H7 (cell line): ENCODE data around the gene USP17L29. TPM values are rescaled to one million over a fixed set of nuclear protein-coding genes. Genes with fewer than 3 reads are reported as not detected.
A peak's percentile ranks its signal among the peaks of the same experiment; 100 is the strongest.
"Not testable (repeated sequence)": the region's sequence is repeated elsewhere in the genome, so short reads cannot be mapped to it uniquely, and the experiment has no call there.

Source experiments
- DNase-seq: peaks from one replicate; pipeline ENCODE4 v3.0.0; 2012
- H3K27me3 ChIP-seq: 2 replicates; pipeline ENCODE4 v1.6.0; 2011; ENCODE audit warnings: mild to moderate bottlenecking, low read length; ENCODE audit not compliant: control insufficient read depth, insufficient read depth
- H3K36me3 ChIP-seq: replicated peaks from 2 replicates; pipeline ENCODE4 v1.5.1; 2011; ENCODE audit warnings: low read length; ENCODE audit not compliant: control insufficient read depth, insufficient read depth
- H3K4me3 ChIP-seq: 2 replicates; pipeline ENCODE4 v1.5.1; 2011; ENCODE audit warnings: low read depth, mild to moderate bottlenecking, control low read depth, low read length, moderate library complexity; ENCODE audit not compliant: insufficient read depth
- total RNA-seq: library from RNA; depleted of rRNA; stranded (reverse); fragments of >200 nt; shearing (Covaris generic); gene quantifications from 2 replicates; pipeline ENCODE4 v1.2.3, GENCODE V29; 2014; rRNA removed

USP17L29 gene, protein sequence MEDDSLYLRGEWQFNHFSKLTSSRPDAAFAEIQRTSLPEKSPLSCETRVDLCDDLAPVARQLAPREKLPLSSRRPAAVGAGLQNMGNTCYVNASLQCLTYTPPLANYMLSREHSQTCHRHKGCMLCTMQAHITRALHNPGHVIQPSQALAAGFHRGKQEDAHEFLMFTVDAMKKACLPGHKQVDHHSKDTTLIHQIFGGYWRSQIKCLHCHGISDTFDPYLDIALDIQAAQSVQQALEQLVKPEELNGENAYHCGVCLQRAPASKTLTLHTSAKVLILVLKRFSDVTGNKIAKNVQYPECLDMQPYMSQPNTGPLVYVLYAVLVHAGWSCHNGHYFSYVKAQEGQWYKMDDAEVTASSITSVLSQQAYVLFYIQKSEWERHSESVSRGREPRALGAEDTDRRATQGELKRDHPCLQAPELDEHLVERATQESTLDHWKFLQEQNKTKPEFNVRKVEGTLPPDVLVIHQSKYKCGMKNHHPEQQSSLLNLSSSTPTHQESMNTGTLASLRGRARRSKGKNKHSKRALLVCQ
- not detected in 2 replicates for total RNA-seq

DNA sequence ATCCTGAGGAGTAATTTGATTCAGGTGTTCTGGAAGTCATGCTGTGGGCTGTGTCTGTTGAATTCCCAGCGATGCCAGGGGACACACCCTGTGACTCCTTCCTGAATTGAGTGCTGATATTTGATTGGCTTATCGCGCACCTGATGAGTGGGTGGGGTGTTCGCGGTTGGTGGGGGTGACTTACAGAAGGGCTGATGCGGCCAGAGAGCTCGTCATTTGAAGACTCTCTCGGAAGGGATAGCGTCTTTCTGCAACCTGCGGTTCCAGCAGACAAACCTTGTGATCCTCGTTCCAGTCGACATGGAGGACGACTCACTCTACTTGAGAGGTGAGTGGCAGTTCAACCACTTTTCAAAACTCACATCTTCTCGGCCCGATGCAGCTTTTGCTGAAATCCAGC is at the start of gene USP17L29:
Gene USP17L29, plus strand, starts transcription at position 301 of the 400 bp plus-strand sequence. Its CDS starts 0 bp downstream, at position 301.
- H3K27me3 ChIP-seq, H3K4me3 ChIP-seq, DNase-seq, H3K36me3 ChIP-seq: not testable (repeated sequence)

- not testable (repeated sequence) for H3K27me3 ChIP-seq, H3K4me3 ChIP-seq, DNase-seq, H3K36me3 ChIP-seq
These were observed 29.2 kb upstream of the USP17L29 start for GRCh38 chr4:9324191-9324590.

- H3K27me3 ChIP-seq, H3K36me3 ChIP-seq, H3K4me3 ChIP-seq, DNase-seq: not testable (repeated sequence)
These were observed 28.6 kb upstream of the USP17L29 start, which contains the start of gene USP17L24 for GRCh38 chr4:9324865-9325264. USP17L24 (plus strand) TSS chr4:9325165; CDS start chr4:9325165, 0 bp downstream.

DNA sequence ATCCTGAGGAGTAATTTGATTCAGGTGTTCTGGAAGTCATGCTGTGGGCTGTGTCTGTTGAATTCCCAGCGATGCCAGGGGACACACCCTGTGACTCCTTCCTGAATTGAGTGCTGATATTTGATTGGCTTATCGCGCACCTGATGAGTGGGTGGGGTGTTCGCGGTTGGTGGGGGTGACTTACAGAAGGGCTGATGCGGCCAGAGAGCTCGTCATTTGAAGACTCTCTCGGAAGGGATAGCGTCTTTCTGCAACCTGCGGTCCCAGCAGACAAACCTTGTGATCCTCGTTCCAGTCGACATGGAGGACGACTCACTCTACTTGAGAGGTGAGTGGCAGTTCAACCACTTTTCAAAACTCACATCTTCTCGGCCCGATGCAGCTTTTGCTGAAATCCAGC is 23.8 kb upstream of the USP17L29 start, which contains the start of gene USP17L25:
Gene USP17L25, plus strand, starts transcription at position 301 of the 400 bp plus-strand sequence. Its CDS starts 0 bp downstream, at position 301.
- DNase-seq: not testable (repeated sequence)

DNA sequence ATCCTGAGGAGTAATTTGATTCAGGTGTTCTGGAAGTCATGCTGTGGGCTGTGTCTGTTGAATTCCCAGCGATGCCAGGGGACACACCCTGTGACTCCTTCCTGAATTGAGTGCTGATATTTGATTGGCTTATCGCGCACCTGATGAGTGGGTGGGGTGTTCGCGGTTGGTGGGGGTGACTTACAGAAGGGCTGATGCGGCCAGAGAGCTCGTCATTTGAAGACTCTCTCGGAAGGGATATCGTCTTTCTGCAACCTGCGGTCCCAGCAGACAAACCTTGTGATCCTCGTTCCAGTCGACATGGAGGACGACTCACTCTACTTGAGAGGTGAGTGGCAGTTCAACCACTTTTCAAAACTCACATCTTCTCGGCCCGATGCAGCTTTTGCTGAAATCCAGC is 19.1 kb upstream of the USP17L29 start, which contains the start of gene USP17L26:
Gene USP17L26, plus strand, starts transcription at position 301 of the 400 bp plus-strand sequence. Its CDS starts 0 bp downstream, at position 301.
- H3K36me3 ChIP-seq, H3K4me3 ChIP-seq, H3K27me3 ChIP-seq, DNase-seq: not testable (repeated sequence)

More for the DNA sequence above, 23.8 kb upstream of the USP17L29 start, which contains the start of gene USP17L25:
- H3K4me3 ChIP-seq, H3K27me3 ChIP-seq, H3K36me3 ChIP-seq: not testable (repeated sequence)

DNA sequence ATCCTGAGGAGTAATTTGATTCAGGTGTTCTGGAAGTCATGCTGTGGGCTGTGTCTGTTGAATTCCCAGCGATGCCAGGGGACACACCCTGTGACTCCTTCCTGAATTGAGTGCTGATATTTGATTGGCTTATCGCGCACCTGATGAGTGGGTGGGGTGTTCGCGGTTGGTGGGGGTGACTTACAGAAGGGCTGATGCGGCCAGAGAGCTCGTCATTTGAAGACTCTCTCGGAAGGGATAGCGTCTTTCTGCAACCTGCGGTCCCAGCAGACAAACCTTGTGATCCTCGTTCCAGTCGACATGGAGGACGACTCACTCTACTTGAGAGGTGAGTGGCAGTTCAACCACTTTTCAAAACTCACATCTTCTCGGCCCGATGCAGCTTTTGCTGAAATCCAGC is 14.3 kb upstream of the USP17L29 start, which contains the start of gene USP17L5:
Gene USP17L5, plus strand, starts transcription at position 301 of the 400 bp plus-strand sequence. Its CDS starts 0 bp downstream, at position 301.
- H3K27me3 ChIP-seq, H3K36me3 ChIP-seq, H3K4me3 ChIP-seq, DNase-seq: not testable (repeated sequence)

- not testable (repeated sequence) for H3K27me3 ChIP-seq, DNase-seq, H3K36me3 ChIP-seq, H3K4me3 ChIP-seq
These were observed 9.6 kb upstream of the USP17L29 start, which contains the start of gene USP17L27 for GRCh38 chr4:9343848-9344247. USP17L27 (plus strand) TSS chr4:9344148; CDS start chr4:9344148, 0 bp downstream.

DNA sequence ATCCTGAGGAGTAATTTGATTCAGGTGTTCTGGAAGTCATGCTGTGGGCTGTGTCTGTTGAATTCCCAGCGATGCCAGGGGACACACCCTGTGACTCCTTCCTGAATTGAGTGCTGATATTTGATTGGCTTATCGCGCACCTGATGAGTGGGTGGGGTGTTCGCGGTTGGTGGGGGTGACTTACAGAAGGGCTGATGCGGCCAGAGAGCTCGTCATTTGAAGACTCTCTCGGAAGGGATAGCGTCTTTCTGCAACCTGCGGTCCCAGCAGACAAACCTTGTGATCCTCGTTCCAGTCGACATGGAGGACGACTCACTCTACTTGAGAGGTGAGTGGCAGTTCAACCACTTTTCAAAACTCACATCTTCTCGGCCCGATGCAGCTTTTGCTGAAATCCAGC is 4.8 kb upstream of the USP17L29 start, which contains the start of gene USP17L28:
Gene USP17L28, plus strand, starts transcription at position 301 of the 400 bp plus-strand sequence. Its CDS starts 0 bp downstream, at position 301.
- H3K36me3 ChIP-seq, DNase-seq, H3K4me3 ChIP-seq, H3K27me3 ChIP-seq: not testable (repeated sequence)

GRCh38 chr4:9350866-9351265 is 2.6 kb upstream of the USP17L29 start:
- H3K27me3 ChIP-seq, H3K4me3 ChIP-seq, H3K36me3 ChIP-seq, DNase-seq: not testable (repeated sequence)

- H3K4me3 ChIP-seq, H3K36me3 ChIP-seq, H3K27me3 ChIP-seq, DNase-seq: not testable (repeated sequence)
These were observed 9.4 kb downstream of the USP17L29 start, which contains the start of gene USP17L30 for GRCh38 chr4:9362829-9363228. USP17L30 (plus strand) TSS chr4:9363129; CDS start chr4:9363129, 0 bp downstream.

DNA sequence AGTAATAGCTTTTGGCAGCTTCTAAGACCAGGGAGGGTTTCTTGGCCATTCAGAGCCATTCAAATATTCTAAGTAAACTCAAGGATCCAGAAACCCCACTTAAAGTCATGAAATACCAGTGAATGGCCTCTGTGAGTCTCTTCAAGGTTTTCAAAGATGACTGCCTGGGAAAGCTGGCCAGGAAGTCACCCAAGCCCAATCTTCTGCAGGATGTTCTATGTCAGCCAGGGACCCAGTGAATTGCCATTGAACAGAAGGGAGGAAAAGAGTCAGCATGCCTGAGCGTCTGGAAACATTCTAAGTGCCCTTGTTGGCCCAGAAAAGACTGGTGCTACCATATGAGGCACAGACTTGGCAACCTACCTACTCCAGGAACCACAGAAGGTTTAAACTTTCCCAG is 26.4 kb downstream of the USP17L29 start:
- H3K4me3 ChIP-seq, H3K27me3 ChIP-seq, H3K36me3 ChIP-seq, DNase-seq: not testable (repeated sequence)

GRCh38 chr4:9381012-9381534 is 27.6 kb downstream of the USP17L29 start:
- not testable (repeated sequence) for H3K36me3 ChIP-seq, H3K27me3 ChIP-seq
- peak; percentile 61 for DNase-seq
- H3K4me3 ChIP-seq: peak overlapping the region; percentile 24

GRCh38 chr4:9384126-9384525 is 30.7 kb downstream of the USP17L29 start:
- no peaks in the 10 kb centered on the region for H3K27me3 ChIP-seq
- H3K36me3 ChIP-seq: no peaks in the 10 kb centered on the region
- no peak overlapping the region for H3K4me3 ChIP-seq
- DNase-seq: no peak

DNA sequence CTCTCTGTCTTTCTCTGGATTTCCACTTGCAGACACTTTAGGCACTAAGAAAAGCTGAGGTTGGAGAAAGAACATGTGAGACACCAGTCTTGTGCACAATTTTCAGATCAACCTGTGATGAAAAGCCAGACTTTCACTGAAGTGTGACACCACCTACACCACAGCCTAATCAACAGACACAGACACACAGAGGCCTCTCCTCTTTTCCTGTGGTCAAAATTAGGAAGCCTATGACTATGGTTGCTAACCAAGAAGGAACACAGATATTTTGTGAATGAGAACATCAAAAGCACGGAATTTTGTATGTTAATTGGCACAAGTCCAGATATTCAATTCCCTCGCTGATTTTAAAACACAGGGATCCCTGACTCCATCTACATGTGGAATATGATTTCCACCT is 35.6 kb downstream of the USP17L29 start:
- DNase-seq, H3K27me3 ChIP-seq, H3K4me3 ChIP-seq, H3K36me3 ChIP-seq: not testable (repeated sequence)
